GM13977 (cell line): ENCODE measurements around the gene FLT1.

Experiments used
- DNase-seq: peaks from one replicate; pipeline ENCODE4 v3.0.0; 2012; ENCODE audit warnings: low spot score
- CTCF ChIP-seq: IDR thresholded peaks from 2 replicates; pipeline ENCODE4 v1.5.1; 2012; ENCODE audit warnings: mild to moderate bottlenecking, control low read depth; ENCODE audit not compliant: insufficient read depth; ENCODE audit errors: extremely low read depth, missing control alignments
- in situ Hi-C: fragments of 300-500 bp; cut with MboI; formaldehyde crosslinking; loops from one replicate; pipeline ENCODE4 v1.12.0; 2022; ENCODE audit warnings: low sequenced_read_pairs, low pct_unique_long_range_greater_than_20kb, mixed read lengths, inconsistent platforms; ENCODE audit not compliant: unreplicated experiment

FLT1 gene

DNA sequence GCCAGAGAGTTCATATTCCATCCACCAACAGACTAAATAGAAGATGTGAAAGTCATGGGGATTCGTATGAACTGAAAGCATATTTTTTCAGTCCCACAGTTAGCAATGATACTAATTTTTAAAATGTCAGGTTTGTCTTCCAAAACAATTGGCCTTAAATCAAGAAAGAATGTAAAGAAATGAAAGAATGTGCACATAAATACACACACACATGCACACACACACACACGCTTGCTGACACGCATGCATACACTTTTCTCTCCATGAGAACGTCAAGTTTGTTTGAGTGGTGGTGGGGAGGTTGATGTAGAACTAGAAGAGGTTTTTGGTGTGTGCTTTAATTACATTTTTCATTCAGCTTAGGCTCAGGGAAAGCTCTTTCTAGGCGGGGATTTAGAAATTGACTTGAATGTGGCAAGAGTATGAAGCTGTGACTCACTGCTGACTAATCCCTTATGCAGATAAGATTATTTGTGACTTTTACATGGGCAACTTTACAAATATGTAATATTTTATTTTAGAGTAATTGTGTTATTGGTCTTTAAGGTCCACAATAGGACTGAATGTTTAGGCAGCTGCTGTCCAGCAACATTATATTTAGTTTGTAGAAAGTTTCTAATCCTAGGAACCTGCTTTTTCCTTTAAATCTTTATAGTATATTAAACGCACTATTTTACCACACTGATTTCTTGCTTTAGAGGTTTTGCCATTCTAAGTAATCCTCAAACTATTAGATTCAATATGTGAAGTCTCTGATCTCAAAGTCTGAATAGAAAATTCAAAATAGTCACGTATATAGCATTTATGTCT is 18.8 kb downstream of the FLT1 start:
- in situ Hi-C loops, result no loop called here
- DNase-seq, result no peak
- TF ChIP-seq CTCF, result no peak

- TF ChIP-seq CTCF, result no peak
- in situ Hi-C loops, result no loop called here
- DNase-seq, result no peak
Observed at GRCh38 chr13:28474491-28475134, 20.3 kb downstream of the FLT1 start.

DNA sequence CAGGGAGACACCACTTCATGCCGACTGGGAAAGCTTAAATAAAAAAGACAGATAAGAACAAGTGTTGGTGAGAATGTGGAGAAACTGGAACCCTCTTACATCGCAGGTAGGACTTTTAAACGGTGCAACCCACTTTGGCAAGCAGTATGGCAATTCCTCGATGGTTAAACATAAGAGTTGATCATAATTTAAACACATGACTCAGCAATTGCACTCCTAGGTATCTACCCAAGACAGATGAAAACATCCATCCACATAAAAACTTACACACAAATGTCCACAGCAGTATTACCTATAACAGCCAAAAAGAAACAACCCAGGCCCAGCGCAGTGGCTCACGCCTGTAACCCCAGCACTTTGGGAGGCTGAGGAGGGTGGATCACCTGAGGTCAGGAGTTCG is 21.9 kb downstream of the FLT1 start:
- no peak for DNase-seq
- no peak for TF ChIP-seq CTCF
- in situ Hi-C loops, result no loop called here

DNA sequence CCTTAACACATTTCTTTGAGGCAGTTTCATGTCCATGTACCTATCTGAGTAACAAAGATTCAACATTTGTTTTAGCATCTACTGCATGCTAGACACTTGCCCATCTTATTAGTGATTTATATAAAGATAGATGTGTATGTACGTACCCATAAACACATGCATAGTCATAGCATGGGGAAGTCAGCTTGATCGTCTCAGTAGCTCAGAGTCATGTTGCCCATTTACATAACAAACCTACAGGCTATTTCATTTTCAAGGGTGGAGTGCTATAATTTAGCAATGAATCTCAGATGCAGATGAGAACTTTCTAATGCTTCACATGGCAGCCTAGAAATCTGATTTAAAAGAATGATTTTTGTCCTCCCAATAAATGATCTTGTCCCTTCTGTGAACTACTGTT is 23.5 kb downstream of the FLT1 start:
- TF ChIP-seq CTCF, result no peak
- in situ Hi-C loops, result no loop called here
- DNase-seq, result no peak

DNA sequence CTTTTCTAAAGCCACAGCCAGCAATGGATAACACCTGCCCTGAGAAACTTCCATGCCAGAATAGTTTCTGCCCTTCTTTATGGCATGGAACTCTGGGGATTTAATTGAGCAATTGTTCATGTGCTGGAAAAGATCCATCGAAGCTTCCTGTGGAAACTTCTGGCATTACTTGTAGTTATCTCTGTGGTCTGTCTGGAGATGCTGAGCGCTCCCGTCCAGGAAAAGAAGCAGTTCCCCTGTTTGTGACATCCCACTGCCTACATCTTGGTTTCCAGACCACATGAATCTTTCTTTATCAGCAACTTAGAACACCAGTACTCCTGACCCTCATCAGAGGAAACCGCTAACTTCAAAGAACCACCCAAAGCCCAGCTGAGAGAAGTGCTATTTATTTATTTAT is 24.6 kb downstream of the FLT1 start:
- DNase-seq, result no peak
- in situ Hi-C loops, result no loop called here
- TF ChIP-seq CTCF, result no peak

GRCh38 chr13:28469316-28469715 is 25.6 kb downstream of the FLT1 start:
- no peak for TF ChIP-seq CTCF
- no peak for DNase-seq
- in situ Hi-C loops, result no loop called here
